OCI-LY1 (cell line): ENCODE measurements around the gene PLAAT5.

Experiments used
- H2AFZ ChIP-seq: fragments of 200-600 bp; sonication (generic), shearing (Covaris generic); 2 replicates; pipeline ENCODE4 v1.6.0; 2014; ENCODE audit warnings: antibody characterized with exemption, mild to moderate bottlenecking, low read length
- H3F3A ChIP-seq: fragments of 200-600 bp; sonication (generic), shearing (Covaris generic); 2 replicates; pipeline ENCODE4 v1.6.0; 2014; ENCODE audit warnings: mild to moderate bottlenecking, antibody characterized with exemption, low read length, moderate library complexity; ENCODE audit not compliant: insufficient read depth
- H3K27ac ChIP-seq: fragments of 200-600 bp; sonication (generic); 2 replicates; pipeline ENCODE4 v1.5.1; 2014; ENCODE audit warnings: low read length, mixed run types, mild to moderate bottlenecking, low read depth; ENCODE audit not compliant: poor library complexity, severe bottlenecking
- H3K27me3 ChIP-seq: fragments of 200-600 bp; sonication (generic); 2 replicates; pipeline ENCODE4 v1.6.0; 2014; ENCODE audit warnings: antibody characterized with exemption, mild to moderate bottlenecking, low read length, moderate library complexity; ENCODE audit not compliant: insufficient read depth
- H3K36me3 ChIP-seq: fragments of 200-600 bp; sonication (generic); 2 replicates; pipeline ENCODE4 v1.6.1; 2014; ENCODE audit warnings: mild to moderate bottlenecking, antibody characterized with exemption, low read length, moderate library complexity, mixed read lengths; ENCODE audit not compliant: insufficient read depth
- H3K4me1 ChIP-seq: fragments of 200-600 bp; sonication (generic); 2 replicates; pipeline ENCODE4 v1.5.1; 2014; ENCODE audit warnings: mild to moderate bottlenecking, low read length, moderate library complexity; ENCODE audit not compliant: insufficient read depth, severe bottlenecking
- H3K4me2 ChIP-seq: fragments of 200-600 bp; sonication (generic), shearing (Covaris generic); 2 replicates; pipeline ENCODE4 v1.6.1; 2014; ENCODE audit warnings: low read length
- H3K4me3 ChIP-seq: fragments of 200-600 bp; sonication (generic); 2 replicates; pipeline ENCODE4 v1.5.1; 2014; ENCODE audit warnings: low read length, low read depth, mild to moderate bottlenecking, mixed read lengths; ENCODE audit not compliant: poor library complexity, severe bottlenecking
- H3K79me2 ChIP-seq: fragments of 200-600 bp; shearing (Covaris generic); 2 replicates; pipeline ENCODE4 v1.6.1; 2016; ENCODE audit warnings: mixed run types, low read length, mixed read lengths; ENCODE audit not compliant: insufficient read depth
- H3K9ac ChIP-seq: fragments of 200-600 bp; sonication (generic), shearing (Covaris generic); 2 replicates; pipeline ENCODE4 v1.6.1; 2014; ENCODE audit warnings: mild to moderate bottlenecking, low read length, mixed read lengths
- H3K9me2 ChIP-seq: fragments of 200-600 bp; sonication (generic), shearing (Covaris generic); 2 replicates; pipeline ENCODE4 v1.6.1; 2014; ENCODE audit warnings: low read depth, mild to moderate bottlenecking, low read length, mixed read lengths
- H3K9me3 ChIP-seq: fragments of 200-600 bp; shearing (Covaris generic); 2 replicates; pipeline ENCODE4 v1.6.1; 2014; ENCODE audit warnings: low read length, mixed read lengths
- H4K20me1 ChIP-seq: fragments of 200-600 bp; sonication (generic), shearing (Covaris generic); 2 replicates; pipeline ENCODE4 v1.6.0; 2016; ENCODE audit warnings: mild to moderate bottlenecking, low read length; ENCODE audit not compliant: insufficient read depth
- EZH2 ChIP-seq: fragments of 200-600 bp; sonication (generic), shearing (Covaris generic); IDR thresholded peaks from 2 replicates; pipeline ENCODE4 v1.8.0; 2017; ENCODE audit warnings: borderline replicate concordance, mixed run types, mild to moderate bottlenecking, antibody characterized with exemption, low read length, moderate library complexity, mixed read lengths
- TF ChIP-seq, protein P1 (sequence below): fragments of 200-600 bp; sonication (generic), shearing (Covaris generic); IDR thresholded peaks from 2 replicates; pipeline ENCODE4 v1.5.1; 2017; ENCODE audit warnings: mild to moderate bottlenecking, antibody characterized with exemption, low read length, moderate library complexity, mixed read lengths

The PLAAT5 gene

GRCh38 chr11:63516109-63516508, 25.1 kb upstream of the PLAAT5 start:
- no peaks in the 10 kb centered on the region for H3K4me1 ChIP-seq
- no peaks in the 10 kb centered on the region for H3K9me2 ChIP-seq
- H3K9me3 ChIP-seq = no peaks in the 10 kb centered on the region
- no peak for TF ChIP-seq EZH2
- TF ChIP-seq, protein P1, sequence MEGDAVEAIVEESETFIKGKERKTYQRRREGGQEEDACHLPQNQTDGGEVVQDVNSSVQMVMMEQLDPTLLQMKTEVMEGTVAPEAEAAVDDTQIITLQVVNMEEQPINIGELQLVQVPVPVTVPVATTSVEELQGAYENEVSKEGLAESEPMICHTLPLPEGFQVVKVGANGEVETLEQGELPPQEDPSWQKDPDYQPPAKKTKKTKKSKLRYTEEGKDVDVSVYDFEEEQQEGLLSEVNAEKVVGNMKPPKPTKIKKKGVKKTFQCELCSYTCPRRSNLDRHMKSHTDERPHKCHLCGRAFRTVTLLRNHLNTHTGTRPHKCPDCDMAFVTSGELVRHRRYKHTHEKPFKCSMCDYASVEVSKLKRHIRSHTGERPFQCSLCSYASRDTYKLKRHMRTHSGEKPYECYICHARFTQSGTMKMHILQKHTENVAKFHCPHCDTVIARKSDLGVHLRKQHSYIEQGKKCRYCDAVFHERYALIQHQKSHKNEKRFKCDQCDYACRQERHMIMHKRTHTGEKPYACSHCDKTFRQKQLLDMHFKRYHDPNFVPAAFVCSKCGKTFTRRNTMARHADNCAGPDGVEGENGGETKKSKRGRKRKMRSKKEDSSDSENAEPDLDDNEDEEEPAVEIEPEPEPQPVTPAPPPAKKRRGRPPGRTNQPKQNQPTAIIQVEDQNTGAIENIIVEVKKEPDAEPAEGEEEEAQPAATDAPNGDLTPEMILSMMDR = no peak
- H3K27me3 ChIP-seq = 0 out of 2 replicates have a peak, but pooled peaks cover 6% of the 10 kb centered on the region
- no peak overlapping the region for H3K4me3 ChIP-seq
- H4K20me1 ChIP-seq = no peaks in the 10 kb centered on the region
- H3K27ac ChIP-seq = no peak overlapping the region
- H3K79me2 ChIP-seq = no peaks in the 10 kb centered on the region
- no peaks in the 10 kb centered on the region for H3F3A ChIP-seq
- no peak overlapping the region for H3K4me2 ChIP-seq
- H2AFZ ChIP-seq = no peak overlapping the region
- no peaks in the 10 kb centered on the region for H3K36me3 ChIP-seq
- no peak overlapping the region for H3K9ac ChIP-seq

DNA sequence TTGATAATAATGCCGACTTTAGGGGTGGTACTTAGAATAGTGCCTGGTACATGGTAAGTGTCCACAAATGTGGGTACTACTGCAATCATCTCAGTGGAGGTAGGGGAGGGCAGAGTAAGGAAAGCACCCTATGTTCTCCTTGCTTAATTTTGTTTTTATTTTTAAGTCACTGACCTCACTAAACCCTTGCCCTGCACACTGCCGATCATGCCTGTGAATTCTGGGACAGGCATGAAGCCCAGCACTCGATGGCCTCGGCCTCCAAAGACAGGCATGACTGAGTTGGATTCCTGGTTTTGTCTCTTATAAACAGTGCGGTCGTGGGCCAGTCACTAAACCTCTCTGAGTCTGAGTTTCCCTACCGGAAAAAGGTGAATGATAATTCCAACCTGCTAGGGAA, 21.8 kb upstream of the PLAAT5 start:
- Histone ChIP-seq H3K9ac (no peak overlapping the region), H3K9me2 (no peaks in the 10 kb centered on the region), H3F3A (no peaks in the 10 kb centered on the region), H3K27ac (no peak overlapping the region), H2AFZ (no peak overlapping the region), H4K20me1 (no peaks in the 10 kb centered on the region), H3K4me2 (no peak overlapping the region), H3K79me2 (no peaks in the 10 kb centered on the region), H3K4me3 (no peak overlapping the region), H3K9me3 (no peaks in the 10 kb centered on the region), H3K36me3 (no peaks in the 10 kb centered on the region), H3K27me3 (0 out of 2 replicates have a peak, but pooled peaks cover 6% of the 10 kb centered on the region), H3K4me1 (no peaks in the 10 kb centered on the region)
- TF ChIP-seq, protein P1 = no peak
- TF ChIP-seq EZH2 = no peak

DNA sequence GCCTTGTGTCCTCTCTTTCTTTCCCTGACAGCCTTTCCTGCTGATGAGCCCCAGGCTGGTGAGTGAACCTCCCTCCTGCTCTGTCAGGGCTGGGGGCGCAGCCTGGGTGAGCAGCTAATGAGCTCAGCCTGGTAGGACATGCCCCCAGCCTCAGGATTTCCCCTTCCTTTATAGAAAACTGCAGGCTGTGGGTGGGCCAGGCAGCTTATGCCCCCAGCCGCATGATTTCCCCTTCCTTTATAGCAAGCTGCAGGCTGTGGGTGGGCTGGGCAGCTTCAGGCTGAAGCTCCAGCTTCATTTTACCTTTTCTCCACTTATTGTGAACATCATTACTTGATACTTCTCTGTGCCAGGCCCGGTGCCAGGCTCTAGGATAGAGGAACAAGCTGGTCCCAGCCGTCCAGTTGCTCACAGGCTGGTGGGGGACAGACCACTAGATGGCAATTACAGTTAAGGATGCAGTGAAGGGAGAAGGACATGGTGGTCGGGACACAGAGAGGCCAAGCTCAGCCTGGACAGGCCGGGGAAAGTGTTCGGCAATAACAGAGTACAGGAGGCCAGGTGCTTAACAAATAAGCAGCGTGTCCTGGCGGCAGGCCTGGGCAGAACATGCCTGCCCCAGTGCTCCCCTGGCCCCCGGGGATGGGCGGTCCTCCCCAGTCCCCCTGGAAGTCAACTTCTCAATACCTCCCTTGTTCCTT, 20.2 kb upstream of the PLAAT5 start:
- Histone ChIP-seq H3K9ac (no peak overlapping the region), H3K27ac (no peak overlapping the region), H3K36me3 (no peaks in the 10 kb centered on the region), H3K9me3 (no peaks in the 10 kb centered on the region), H3K27me3 (0 out of 2 replicates have a peak, but pooled peaks cover 6% of the 10 kb centered on the region), H3K4me2 (no peak overlapping the region), H4K20me1 (no peaks in the 10 kb centered on the region), H3K4me1 (no peaks in the 10 kb centered on the region), H2AFZ (no peak overlapping the region), H3F3A (no peaks in the 10 kb centered on the region), H3K79me2 (no peaks in the 10 kb centered on the region), H3K4me3 (no peak overlapping the region), H3K9me2 (no peaks in the 10 kb centered on the region)
- TF ChIP-seq EZH2 = no peak
- TF ChIP-seq, protein P1 = no peak
